Measurements from ENCODE around the gene RBPJL.

DNA sequence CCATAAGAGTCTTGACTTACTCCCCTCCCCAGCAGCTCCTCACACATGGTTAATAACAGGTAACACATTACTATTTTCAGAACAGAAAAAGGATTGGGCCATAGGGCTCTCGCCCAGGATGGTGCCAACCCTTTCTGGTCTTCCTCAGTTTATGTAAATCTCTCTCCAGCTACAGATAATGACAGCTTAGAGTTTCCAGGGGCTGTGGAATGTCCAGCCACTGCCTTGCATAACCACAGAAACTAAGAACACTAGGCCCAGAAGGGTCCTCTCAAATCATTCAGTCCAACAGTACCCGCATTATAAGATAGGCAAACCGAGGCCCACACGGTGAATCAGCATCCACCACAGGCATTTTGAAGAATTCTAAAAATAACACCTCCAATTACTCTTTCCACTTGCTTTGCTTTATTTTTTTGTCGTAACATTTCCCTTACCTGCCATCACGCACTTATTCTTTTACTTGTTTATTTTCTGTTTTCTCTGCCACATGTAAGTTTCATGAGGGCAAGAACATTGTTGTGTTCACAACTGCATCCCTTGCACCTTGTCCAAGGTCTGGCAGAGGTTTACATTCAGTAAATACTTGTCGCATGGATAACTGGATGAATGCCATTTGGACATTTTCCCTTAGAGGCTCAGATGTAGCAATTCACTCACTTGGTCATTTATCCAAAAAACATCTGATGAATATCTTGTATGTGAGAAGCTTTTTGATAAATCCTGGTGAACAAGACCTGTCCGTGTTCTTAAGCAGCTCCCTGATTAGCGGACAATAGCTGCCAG, 48.0 kb downstream of the RBPJL start:
- no peak for TF ChIP-seq ZFP3 (CRISPR knock-in tag; IDR thresholded peaks at IDR 0.05)
- TF ChIP-seq ARNTL (CRISPR knock-in tag; IDR thresholded peaks at IDR 0.05; ENCODE audit: borderline replicate concordance, low read depth), result no peak

Data from SK-N-SH treated with all-trans-retinoic acid at 6 μM for 48 hours (cell line).